Nucleus accumbens (tissue), 56 donors: ENCODE measurements around the gene TMC7.
"Not testable (repeated sequence)": the region's sequence is repeated elsewhere in the genome, so short reads cannot be mapped to it uniquely, and the experiment has no call there.

ENCODE experiments used
- DNase-seq, 56 donors: peaks; one replicate each; lab custom pipeline; 2025; lab: John Stamatoyannopoulos, UW

Gene TMC7

GRCh38 chr16:18975109-18975508 is 8.6 kb upstream of the TMC7 start:
- DNase-seq, result no peak

GRCh38 chr16:18979936-18980335 is 3.8 kb upstream of the TMC7 start:
- DNase-seq, result no peak

GRCh38 chr16:18984435-18985005 is 786 bp downstream of the TMC7 start:
- DNase-seq, result peak in 9 of 56 donors; percentile 6 to 42 (median 22)

- not testable (repeated sequence) for DNase-seq
These were observed 1.5 kb downstream of the TMC7 start for GRCh38 chr16:18985256-18985655.

GRCh38 chr16:18991731-18992130 is 8.0 kb downstream of the TMC7 start:
- not testable (repeated sequence) for DNase-seq

GRCh38 chr16:18993531-18993930 is 9.8 kb downstream of the TMC7 start:
- not testable (repeated sequence) for DNase-seq

GRCh38 chr16:18994181-18994580 is 10.4 kb downstream of the TMC7 start:
- DNase-seq, result not testable (repeated sequence)

GRCh38 chr16:18995406-18995805 is 11.7 kb downstream of the TMC7 start:
- DNase-seq, result not testable (repeated sequence)

- DNase-seq, result not testable (repeated sequence)
These were observed 12.8 kb downstream of the TMC7 start for GRCh38 chr16:18996536-18996935.

- not testable (repeated sequence) for DNase-seq
These were observed 13.3 kb downstream of the TMC7 start for GRCh38 chr16:18997001-18997400.

GRCh38 chr16:18999045-18999393 is 15.3 kb downstream of the TMC7 start:
- DNase-seq, result no peak

GRCh38 chr16:19001788-19002187 is 18.1 kb downstream of the TMC7 start:
- DNase-seq, result peak in 28 of 56 donors; percentile 8 to 58 (median 24)

- peak in 1 of 56 donors; percentile 17 for DNase-seq
These were observed 20.2 kb downstream of the TMC7 start for GRCh38 chr16:19003935-19004334.

- peak in 55 of 56 donors; percentile 28 to 97 (median 88) for DNase-seq
These were observed 22.1 kb downstream of the TMC7 start for GRCh38 chr16:19005561-19006445.

GRCh38 chr16:19006446-19007315 is 22.9 kb downstream of the TMC7 start:
- peak in 1 of 56 donors; percentile 14 for DNase-seq

GRCh38 chr16:19008245-19009169 is 24.8 kb downstream of the TMC7 start:
- DNase-seq, result peak in 11 of 56 donors; percentile 5 to 22 (median 14)

- DNase-seq, result no peak
These were observed 27.5 kb downstream of the TMC7 start for GRCh38 chr16:19011169-19011731.

GRCh38 chr16:19014461-19014860 is 30.7 kb downstream of the TMC7 start:
- peak in 8 of 56 donors; percentile 4 to 25 (median 10) for DNase-seq

- DNase-seq, result no peak
These were observed 33.4 kb downstream of the TMC7 start for GRCh38 chr16:19017179-19017578.
